ENCODE results near the gene KIF14. TPM values are rescaled to one million over a fixed set of nuclear protein-coding genes. Genes with fewer than 3 reads are reported as not detected.

The KIF14 gene
- total RNA-seq, 4 donors from 2014 or later: 0.20 to 0.30 TPM; not detected in 2

GRCh38 chr1:200665861-200666260 is 45.3 kb upstream of the KIF14 start:
- Histone ChIP-seq H3K27ac (peak overlapping the region in 2 of 4 donors; percentile 70 to 76), H3K27me3 (no peaks in the 10 kb centered on the region), H3K4me3 (no peak overlapping the region), H3K36me3 (peaks cover 0 to 36% (median 0%) of the 10 kb centered on the region in 3 donors), H3K4me1 (peaks cover 0 to 52% (median 6%) of the 10 kb centered on the region in 4 donors), H3K9me3 (no peaks in the 10 kb centered on the region)
- peak in 1 of 2 donors; percentile 9 for DNase-seq (ENCODE audit: low spot score in 2 of 2)
- 24 to 32% methylated on average over 2 of the region's 2 CpGs for WGBS, 2 donors
- TF ChIP-seq EP300 (IDR thresholded peaks at IDR 0.05) (peak in 1 of 2 donors; percentile 59), POLR2A (IDR thresholded peaks at IDR 0.05) (no peak), CTCF (IDR thresholded peaks at IDR 0.05) (no peak)

- H3K9me3 ChIP-seq: no peaks in the 10 kb centered on the region
- H3K4me3 ChIP-seq: no peak overlapping the region
- H3K36me3 ChIP-seq: peaks cover 0 to 81% (median 0%) of the 10 kb centered on the region in 3 donors
- 73 to 83% methylated on average over 6 of the region's 6 CpGs for WGBS, 2 donors
- TF ChIP-seq CTCF (IDR thresholded peaks at IDR 0.05): no peak
- TF ChIP-seq EP300 (IDR thresholded peaks at IDR 0.05): no peak
- TF ChIP-seq POLR2A (IDR thresholded peaks at IDR 0.05): no peak
- no peak overlapping the region for H3K27ac ChIP-seq
- DNase-seq (ENCODE audit: low spot score in 2 of 2): no peak
- no peaks in the 10 kb centered on the region for H3K27me3 ChIP-seq
- peaks cover 0 to 19% (median 1%) of the 10 kb centered on the region in 4 donors for H3K4me1 ChIP-seq
Measured at GRCh38 chr1:200660719-200661118, 40.2 kb upstream of the KIF14 start.

GRCh38 chr1:200659269-200659668 is 38.7 kb upstream of the KIF14 start:
- no peak for DNase-seq (ENCODE audit: low spot score in 2 of 2)
- WGBS, 2 donors: 90 to 97% methylated on average over 1 of the region's 1 CpG
- TF ChIP-seq CTCF (IDR thresholded peaks at IDR 0.05) (no peak), POLR2A (IDR thresholded peaks at IDR 0.05) (no peak), EP300 (IDR thresholded peaks at IDR 0.05) (no peak)
- Histone ChIP-seq H3K4me1 (peaks cover 0 to 12% (median 0%) of the 10 kb centered on the region in 4 donors), H3K4me3 (no peak overlapping the region), H3K27me3 (no peaks in the 10 kb centered on the region), H3K9me3 (no peaks in the 10 kb centered on the region), H3K27ac (no peak overlapping the region), H3K36me3 (peaks cover 0 to 85% (median 0%) of the 10 kb centered on the region in 3 donors)

- WGBS, 2 donors: 88 to 95% methylated on average over 4 of the region's 4 CpGs
- H3K27me3 ChIP-seq: no peaks in the 10 kb centered on the region
- H3K36me3 ChIP-seq: peaks cover 0 to 91% (median 0%) of the 10 kb centered on the region in 3 donors
- no peak overlapping the region for H3K4me3 ChIP-seq
- DNase-seq (ENCODE audit: low spot score in 2 of 2): no peak
- no peaks in the 10 kb centered on the region for H3K9me3 ChIP-seq
- H3K27ac ChIP-seq: no peak overlapping the region
- peaks cover 0 to 3% (median 0%) of the 10 kb centered on the region in 4 donors for H3K4me1 ChIP-seq
- no peak for TF ChIP-seq EP300 (IDR thresholded peaks at IDR 0.05)
- TF ChIP-seq POLR2A (IDR thresholded peaks at IDR 0.05): no peak
- TF ChIP-seq CTCF (IDR thresholded peaks at IDR 0.05): no peak
Measured at GRCh38 chr1:200658037-200658818, 37.7 kb upstream of the KIF14 start.

- 90 to 92% methylated on average over 5 of the region's 5 CpGs for WGBS, 2 donors
- no peak overlapping the region for H3K27ac ChIP-seq
Measured at GRCh38 chr1:200654660-200655059, 34.1 kb upstream of the KIF14 start.

More at GRCh38 chr1:200654660-200655059, 34.1 kb upstream of the KIF14 start:
- TF ChIP-seq CTCF (IDR thresholded peaks at IDR 0.05): no peak
- TF ChIP-seq POLR2A (IDR thresholded peaks at IDR 0.05): no peak
- no peak for TF ChIP-seq EP300 (IDR thresholded peaks at IDR 0.05)
- Histone ChIP-seq H3K4me3 (no peak overlapping the region), H3K36me3 (peaks cover 0 to 92% (median 0%) of the 10 kb centered on the region in 3 donors), H3K4me1 (no peaks in the 10 kb centered on the region), H3K9me3 (no peaks in the 10 kb centered on the region), H3K27me3 (no peaks in the 10 kb centered on the region)
- no peak for DNase-seq (ENCODE audit: low spot score in 2 of 2)

All from tibial nerve (tissue), 4 donors.